ENCODE results near the gene SRBD1.

SRBD1 gene

GRCh38 chr2:45532181-45532580 lies 78.9 kb downstream of the SRBD1 start:
- H3K27ac ChIP-seq: no peak overlapping the region
- no peak overlapping the region for H3K9ac ChIP-seq
- TF ChIP-seq Cebpa-rat (IDR thresholded peaks at IDR 0.05): no peak
- no peaks in the 10 kb centered on the region for H3K4me1 ChIP-seq
- H3K36me3 ChIP-seq: peaks cover 0 to 26% (median 0%) of the 10 kb centered on the region in 11 experiments; a peak in 4 of 22 replicates
- H3K4me3 ChIP-seq: no peak overlapping the region
- no peaks in the 10 kb centered on the region for H4K20me1 ChIP-seq
- no peaks in the 10 kb centered on the region for H3K27me3 ChIP-seq
- H3K9me3 ChIP-seq (replicated peaks in 1 of 11): peaks cover 0 to 3% (median 0%) of the 10 kb centered on the region in 11 experiments; a peak in 3 of 22 replicates
- no peak overlapping the region for H3K4me2 ChIP-seq

GRCh38 chr2:45524016-45524415 lies 87.1 kb downstream of the SRBD1 start:
- Histone ChIP-seq H3K27ac (no peak overlapping the region), H3K4me1 (no peaks in the 10 kb centered on the region), H3K4me2 (no peak overlapping the region), H3K36me3 (peaks cover 0 to 40% (median 4%) of the 10 kb centered on the region in 11 experiments; a peak in 7 of 22 replicates), H3K27me3 (no peaks in the 10 kb centered on the region), H4K20me1 (no peaks in the 10 kb centered on the region), H3K4me3 (no peak overlapping the region), H3K9me3 (replicated peaks in 1 of 11) (peaks cover 3 to 15% (median 7%) of the 10 kb centered on the region in 11 experiments; a peak in 14 of 22 replicates), H3K9ac (no peak overlapping the region)
- no peak for TF ChIP-seq Cebpa-rat (IDR thresholded peaks at IDR 0.05)

GRCh38 chr2:45518546-45518945 lies 92.5 kb downstream of the SRBD1 start:
- no peak for TF ChIP-seq Cebpa-rat (IDR thresholded peaks at IDR 0.05)
- Histone ChIP-seq H3K36me3 (peaks cover 0 to 22% (median 4%) of the 10 kb centered on the region in 11 experiments; a peak in 6 of 22 replicates), H3K4me3 (no peak overlapping the region), H3K9me3 (replicated peaks in 1 of 11) (peaks cover 0 to 12% (median 0%) of the 10 kb centered on the region in 11 experiments; a peak in 7 of 22 replicates), H3K27me3 (no peaks in the 10 kb centered on the region), H3K4me1 (no peaks in the 10 kb centered on the region), H3K9ac (no peak overlapping the region), H3K27ac (no peak overlapping the region), H4K20me1 (no peaks in the 10 kb centered on the region), H3K4me2 (no peak overlapping the region)

- 0 out of 22 replicates have a peak, but pooled peaks cover 0 to 11% (median 0%) of the 10 kb centered on the region in 11 experiments for H3K36me3 ChIP-seq
- no peak for TF ChIP-seq Cebpa-rat (IDR thresholded peaks at IDR 0.05)
- H3K4me2 ChIP-seq: no peak overlapping the region
- no peak overlapping the region for H3K27ac ChIP-seq
- H3K9ac ChIP-seq: no peak overlapping the region
- H3K4me1 ChIP-seq: no peaks in the 10 kb centered on the region
- H4K20me1 ChIP-seq: no peaks in the 10 kb centered on the region
- H3K4me3 ChIP-seq: no peak overlapping the region
- no peaks in the 10 kb centered on the region for H3K9me3 ChIP-seq (replicated peaks in 1 of 11)
- no peaks in the 10 kb centered on the region for H3K27me3 ChIP-seq
These were observed 100.2 kb downstream of the SRBD1 start for GRCh38 chr2:45510701-45511420.

- Histone ChIP-seq H3K4me3 (no peak overlapping the region), H3K27ac (no peak overlapping the region), H3K4me1 (no peaks in the 10 kb centered on the region), H3K9me3 (replicated peaks in 1 of 11) (peaks cover 2 to 12% (median 6%) of the 10 kb centered on the region in 11 experiments; a peak in 19 of 22 replicates), H3K27me3 (no peaks in the 10 kb centered on the region), H3K4me2 (no peak overlapping the region), H3K9ac (no peak overlapping the region), H3K36me3 (peaks cover 0 to 6% (median 0%) of the 10 kb centered on the region in 11 experiments; a peak in 1 of 22 replicates), H4K20me1 (no peaks in the 10 kb centered on the region)
- TF ChIP-seq Cebpa-rat (IDR thresholded peaks at IDR 0.05): no peak
These were observed 104.3 kb downstream of the SRBD1 start for GRCh38 chr2:45506756-45507155.

- no peak overlapping the region for H3K4me3 ChIP-seq
- no peaks in the 10 kb centered on the region for H3K27me3 ChIP-seq
- H3K9ac ChIP-seq: no peak overlapping the region
- H3K4me1 ChIP-seq: no peaks in the 10 kb centered on the region
- H3K4me2 ChIP-seq: peak overlapping the region in 1 of 11 experiments; percentile 3; a peak in 2 of 22 replicates
- H4K20me1 ChIP-seq: no peaks in the 10 kb centered on the region
- no peak for TF ChIP-seq Cebpa-rat (IDR thresholded peaks at IDR 0.05)
- H3K9me3 ChIP-seq (replicated peaks in 1 of 11): peaks cover 18 to 28% (median 23%) of the 10 kb centered on the region in 11 experiments
- H3K27ac ChIP-seq: no peak overlapping the region
- peaks cover 5 to 15% (median 10%) of the 10 kb centered on the region in 11 experiments; a peak in 18 of 22 replicates for H3K36me3 ChIP-seq
These were observed 105.9 kb downstream of the SRBD1 start for GRCh38 chr2:45505138-45505537.

- H3K4me2 ChIP-seq: peak overlapping the region in 8 of 11 experiments; percentile 10 to 61 (median 36); a peak in 12 of 22 replicates
- H3K9ac ChIP-seq: no peak overlapping the region
- peaks cover 18 to 29% (median 23%) of the 10 kb centered on the region in 11 experiments for H3K9me3 ChIP-seq (replicated peaks in 1 of 11)
- no peaks in the 10 kb centered on the region for H4K20me1 ChIP-seq
- no peaks in the 10 kb centered on the region for H3K27me3 ChIP-seq
- H3K36me3 ChIP-seq: peaks cover 5 to 15% (median 10%) of the 10 kb centered on the region in 11 experiments; a peak in 18 of 22 replicates
- peak overlapping the region in 3 of 11 experiments; percentile 14 to 48 (median 39); a peak in 5 of 22 replicates for H3K27ac ChIP-seq
- H3K4me3 ChIP-seq: no peak overlapping the region
- peaks cover 0 to 20% (median 12%) of the 10 kb centered on the region in 10 experiments; a peak in 16 of 20 replicates for H3K4me1 ChIP-seq
- TF ChIP-seq Cebpa-rat (IDR thresholded peaks at IDR 0.05): no peak
These were observed 112.2 kb downstream of the SRBD1 start for GRCh38 chr2:45498661-45499550.

- TF ChIP-seq Cebpa-rat (IDR thresholded peaks at IDR 0.05): no peak
- no peak overlapping the region for H3K4me2 ChIP-seq
- no peaks in the 10 kb centered on the region for H3K27me3 ChIP-seq
- no peak overlapping the region for H3K4me3 ChIP-seq
- H3K9me3 ChIP-seq (replicated peaks in 1 of 11): peaks cover 18 to 26% (median 22%) of the 10 kb centered on the region in 11 experiments
- H4K20me1 ChIP-seq: no peaks in the 10 kb centered on the region
- H3K9ac ChIP-seq: no peak overlapping the region
- H3K4me1 ChIP-seq: peaks cover 0 to 20% (median 12%) of the 10 kb centered on the region in 10 experiments; a peak in 16 of 20 replicates
- no peak overlapping the region for H3K27ac ChIP-seq
- H3K36me3 ChIP-seq: peaks cover 5 to 15% (median 10%) of the 10 kb centered on the region in 11 experiments; a peak in 18 of 22 replicates
These were observed 113.7 kb downstream of the SRBD1 start for GRCh38 chr2:45497355-45497754.

GRCh38 chr2:45496869-45497268 lies 114.2 kb downstream of the SRBD1 start:
- Histone ChIP-seq H4K20me1 (no peaks in the 10 kb centered on the region), H3K9ac (no peak overlapping the region), H3K36me3 (peaks cover 5 to 15% (median 10%) of the 10 kb centered on the region in 11 experiments; a peak in 18 of 22 replicates), H3K27ac (no peak overlapping the region), H3K9me3 (replicated peaks in 1 of 11) (peaks cover 16 to 21% (median 17%) of the 10 kb centered on the region in 11 experiments), H3K4me3 (no peak overlapping the region), H3K27me3 (no peaks in the 10 kb centered on the region), H3K4me2 (no peak overlapping the region), H3K4me1 (peaks cover 0 to 20% (median 12%) of the 10 kb centered on the region in 10 experiments; a peak in 16 of 20 replicates)
- TF ChIP-seq Cebpa-rat (IDR thresholded peaks at IDR 0.05): no peak
